Measurements from ENCODE around the gene AGBL1.
"Not testable (repeated sequence)": the region's sequence is repeated elsewhere in the genome, so short reads cannot be mapped to it uniquely, and the experiment has no call there.

Gene AGBL1

GRCh38 chr15:86082619-86083380, 3.1 kb downstream of the AGBL1 start:
- DNase-seq (ENCODE audit: low spot score) = no peak

- DNase-seq (ENCODE audit: low spot score) = no peak
Measured at GRCh38 chr15:86087808-86088207, 8.1 kb downstream of the AGBL1 start.

- DNase-seq (ENCODE audit: low spot score) = no peak
Measured at GRCh38 chr15:86089422-86089821, 9.8 kb downstream of the AGBL1 start.

GRCh38 chr15:86101818-86102217, 22.1 kb downstream of the AGBL1 start:
- DNase-seq (ENCODE audit: low spot score) = no peak

- DNase-seq (ENCODE audit: low spot score) = no peak
Measured at GRCh38 chr15:86103825-86104224, 24.2 kb downstream of the AGBL1 start.

- no peak for DNase-seq (ENCODE audit: low spot score)
Measured at GRCh38 chr15:86106306-86106705, 26.6 kb downstream of the AGBL1 start.

GRCh38 chr15:86115145-86115801, 35.6 kb downstream of the AGBL1 start:
- peak; percentile 4 for DNase-seq (ENCODE audit: low spot score)

- no peak for DNase-seq (ENCODE audit: low spot score)
Measured at GRCh38 chr15:86121568-86122225, 42.0 kb downstream of the AGBL1 start.

GRCh38 chr15:86122691-86123391, 43.2 kb downstream of the AGBL1 start:
- not testable (repeated sequence) for DNase-seq (ENCODE audit: low spot score)

GRCh38 chr15:86125775-86126174, 46.1 kb downstream of the AGBL1 start:
- DNase-seq (ENCODE audit: low spot score) = no peak

GRCh38 chr15:86127547-86127946, 47.9 kb downstream of the AGBL1 start:
- DNase-seq (ENCODE audit: low spot score) = no peak

- no peak for DNase-seq (ENCODE audit: low spot score)
Measured at GRCh38 chr15:86135041-86135440, 55.4 kb downstream of the AGBL1 start.

- DNase-seq (ENCODE audit: low spot score) = no peak
Measured at GRCh38 chr15:86136861-86137260, 57.2 kb downstream of the AGBL1 start.

- no peak for DNase-seq (ENCODE audit: low spot score)
Measured at GRCh38 chr15:86138798-86139197, 59.1 kb downstream of the AGBL1 start.

- DNase-seq (ENCODE audit: low spot score) = peak; percentile 56
Measured at GRCh38 chr15:86139828-86140227, 60.2 kb downstream of the AGBL1 start.

GRCh38 chr15:86154705-86155104, 75.0 kb downstream of the AGBL1 start:
- no peak for DNase-seq (ENCODE audit: low spot score)

- no peak for DNase-seq (ENCODE audit: low spot score)
Measured at GRCh38 chr15:86155551-86155950, 75.9 kb downstream of the AGBL1 start.

GRCh38 chr15:86157606-86158293, 78.1 kb downstream of the AGBL1 start:
- DNase-seq (ENCODE audit: low spot score) = no peak

- no peak for DNase-seq (ENCODE audit: low spot score)
Measured at GRCh38 chr15:86159468-86159867, 79.8 kb downstream of the AGBL1 start.

- DNase-seq (ENCODE audit: low spot score) = no peak
Measured at GRCh38 chr15:86161250-86161649, 81.6 kb downstream of the AGBL1 start.

GRCh38 chr15:86162172-86162591, 82.5 kb downstream of the AGBL1 start:
- no peak for DNase-seq (ENCODE audit: low spot score)

GRCh38 chr15:86162641-86163040, 83.0 kb downstream of the AGBL1 start:
- DNase-seq (ENCODE audit: low spot score) = no peak

Data from NAMALWA (cell line).